H1 (cell line): Measurements from ENCODE around the gene RBM26. TPM values are rescaled to one million over a fixed set of nuclear protein-coding genes. Genes with fewer than 3 reads are reported as not detected.

Experiments
- ASH2L ChIP-seq: fragments of 200-600, 300-600 bp; sonication (generic); IDR thresholded peaks from one replicate; pipeline ENCODE4 v1.7.1; 2017; ENCODE audit warnings: low read length
- CREB1 ChIP-seq: IDR thresholded peaks from 2 replicates; pipeline ENCODE4 v1.6.1; 2012; ENCODE audit warnings: inconsistent platforms
- MAFK ChIP-seq: IDR thresholded peaks from 2 replicates; pipeline ENCODE4 v1.6.1; 2012; ENCODE audit warnings: low read depth, mild to moderate bottlenecking, improper control_type of control experiment, low read length
- PHF8 ChIP-seq: fragments of 200-600 bp; sonication (generic); conservative IDR thresholded peaks from 2 replicates; pipeline ENCODE4 v1.7.1; 2012; ENCODE audit warnings: low read depth, mild to moderate bottlenecking, inconsistent platforms, low read length, moderate library complexity
- SAP30 ChIP-seq: fragments of 300-600 bp; sonication (generic); IDR thresholded peaks from 2 replicates; pipeline ENCODE4 v1.7.1; 2012; ENCODE audit warnings: low read length, moderate library complexity, mild to moderate bottlenecking, inconsistent platforms; ENCODE audit not compliant: insufficient read depth, insufficient replicate concordance
- SIN3A ChIP-seq, 2 experiments: IDR thresholded peaks in 1 of 2; conservative IDR thresholded peaks in 1 of 2; 2 replicates each; pipeline ENCODE4 v1.6.1; 2011 to 2012; ENCODE audit warnings: low read length in 2 of 2, improper control_type of control experiment in 1 of 2, low read depth in 1 of 2, mild to moderate bottlenecking in 1 of 2
- SIRT6 ChIP-seq: IDR thresholded peaks from one replicate; pipeline ENCODE4 v1.7.1; 2012; ENCODE audit warnings: low read length, inconsistent platforms
- YY1 ChIP-seq: IDR thresholded peaks from 2 replicates; pipeline ENCODE4 v1.6.1; 2011; ENCODE audit warnings: low read depth, mild to moderate bottlenecking, low read length
- polyA plus RNA-seq, 7 experiments: library from polyadenylated mRNA; depleted of rRNA in 3 of 7; stranded (reverse) in 5 of 7; unstranded in 2 of 7; fragments of >200 nt in 5 of 7; fragments of 200-250 nt in 2 of 7; gene quantifications; 1 replicate in 5 of 7; 2 replicates in 1 of 7; 4 replicates in 1 of 7; pipeline versions ENCODE4 v1.2.1 to v1.2.3, GENCODE V29; 2011 to 2013; ENCODE audit warnings: missing spikeins in 2 of 7, mixed read lengths in 2 of 7
- total RNA-seq: library from RNA; stranded (reverse); fragmentation: NEBNext Ultra II Directional; extraction: Animal tissue kit (Norgen Biotek cat#: 25700); gene quantifications from 2 replicates; pipeline ENCODE4 v1.2.1, GENCODE V29; 2021
- TF ChIP-seq, protein P1 (sequence below): fragments of 300-600 bp; sonication (generic); IDR thresholded peaks from 2 replicates; pipeline ENCODE4 v1.7.1; 2012; ENCODE audit warnings: low read length, moderate library complexity, mild to moderate bottlenecking, inconsistent platforms; ENCODE audit not compliant: insufficient replicate concordance
- TF ChIP-seq, protein P2 (sequence below): IDR thresholded peaks from 2 replicates; pipeline ENCODE4 v1.6.1; 2012; ENCODE audit warnings: inconsistent platforms
- TF ChIP-seq, protein P3 (sequence below): IDR thresholded peaks from 2 replicates; pipeline ENCODE4 v1.6.1; 2011; ENCODE audit warnings: low read length, improper control_type of control experiment

Gene RBM26
- total and polyA plus RNA-seq, 2 of the 8 experiments (the other 6 are each of a cell fraction or from before 2014, with no cell fraction given): 20.3 to 65.5 TPM

DNA sequence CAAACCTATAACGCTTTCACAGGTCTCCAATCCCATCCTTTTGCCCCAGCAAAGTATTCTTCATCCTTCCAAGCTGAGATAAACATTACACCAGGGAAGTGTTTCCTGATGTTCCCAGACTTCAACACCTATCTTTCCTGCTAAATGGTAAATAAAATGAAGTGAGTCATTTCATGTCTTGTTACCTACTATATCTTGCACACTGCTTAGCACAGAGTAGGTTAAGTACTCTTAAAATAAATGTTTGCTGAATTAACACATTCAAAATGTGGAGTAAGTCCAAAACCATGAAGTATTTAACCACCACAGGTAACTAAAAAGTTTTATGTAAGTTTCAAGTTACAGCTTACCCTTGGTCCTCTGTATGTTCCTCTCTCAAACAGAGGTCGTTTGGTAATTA lies 3.4 kb downstream of the RBM26 start (continued):
- TF ChIP-seq, protein P1, sequence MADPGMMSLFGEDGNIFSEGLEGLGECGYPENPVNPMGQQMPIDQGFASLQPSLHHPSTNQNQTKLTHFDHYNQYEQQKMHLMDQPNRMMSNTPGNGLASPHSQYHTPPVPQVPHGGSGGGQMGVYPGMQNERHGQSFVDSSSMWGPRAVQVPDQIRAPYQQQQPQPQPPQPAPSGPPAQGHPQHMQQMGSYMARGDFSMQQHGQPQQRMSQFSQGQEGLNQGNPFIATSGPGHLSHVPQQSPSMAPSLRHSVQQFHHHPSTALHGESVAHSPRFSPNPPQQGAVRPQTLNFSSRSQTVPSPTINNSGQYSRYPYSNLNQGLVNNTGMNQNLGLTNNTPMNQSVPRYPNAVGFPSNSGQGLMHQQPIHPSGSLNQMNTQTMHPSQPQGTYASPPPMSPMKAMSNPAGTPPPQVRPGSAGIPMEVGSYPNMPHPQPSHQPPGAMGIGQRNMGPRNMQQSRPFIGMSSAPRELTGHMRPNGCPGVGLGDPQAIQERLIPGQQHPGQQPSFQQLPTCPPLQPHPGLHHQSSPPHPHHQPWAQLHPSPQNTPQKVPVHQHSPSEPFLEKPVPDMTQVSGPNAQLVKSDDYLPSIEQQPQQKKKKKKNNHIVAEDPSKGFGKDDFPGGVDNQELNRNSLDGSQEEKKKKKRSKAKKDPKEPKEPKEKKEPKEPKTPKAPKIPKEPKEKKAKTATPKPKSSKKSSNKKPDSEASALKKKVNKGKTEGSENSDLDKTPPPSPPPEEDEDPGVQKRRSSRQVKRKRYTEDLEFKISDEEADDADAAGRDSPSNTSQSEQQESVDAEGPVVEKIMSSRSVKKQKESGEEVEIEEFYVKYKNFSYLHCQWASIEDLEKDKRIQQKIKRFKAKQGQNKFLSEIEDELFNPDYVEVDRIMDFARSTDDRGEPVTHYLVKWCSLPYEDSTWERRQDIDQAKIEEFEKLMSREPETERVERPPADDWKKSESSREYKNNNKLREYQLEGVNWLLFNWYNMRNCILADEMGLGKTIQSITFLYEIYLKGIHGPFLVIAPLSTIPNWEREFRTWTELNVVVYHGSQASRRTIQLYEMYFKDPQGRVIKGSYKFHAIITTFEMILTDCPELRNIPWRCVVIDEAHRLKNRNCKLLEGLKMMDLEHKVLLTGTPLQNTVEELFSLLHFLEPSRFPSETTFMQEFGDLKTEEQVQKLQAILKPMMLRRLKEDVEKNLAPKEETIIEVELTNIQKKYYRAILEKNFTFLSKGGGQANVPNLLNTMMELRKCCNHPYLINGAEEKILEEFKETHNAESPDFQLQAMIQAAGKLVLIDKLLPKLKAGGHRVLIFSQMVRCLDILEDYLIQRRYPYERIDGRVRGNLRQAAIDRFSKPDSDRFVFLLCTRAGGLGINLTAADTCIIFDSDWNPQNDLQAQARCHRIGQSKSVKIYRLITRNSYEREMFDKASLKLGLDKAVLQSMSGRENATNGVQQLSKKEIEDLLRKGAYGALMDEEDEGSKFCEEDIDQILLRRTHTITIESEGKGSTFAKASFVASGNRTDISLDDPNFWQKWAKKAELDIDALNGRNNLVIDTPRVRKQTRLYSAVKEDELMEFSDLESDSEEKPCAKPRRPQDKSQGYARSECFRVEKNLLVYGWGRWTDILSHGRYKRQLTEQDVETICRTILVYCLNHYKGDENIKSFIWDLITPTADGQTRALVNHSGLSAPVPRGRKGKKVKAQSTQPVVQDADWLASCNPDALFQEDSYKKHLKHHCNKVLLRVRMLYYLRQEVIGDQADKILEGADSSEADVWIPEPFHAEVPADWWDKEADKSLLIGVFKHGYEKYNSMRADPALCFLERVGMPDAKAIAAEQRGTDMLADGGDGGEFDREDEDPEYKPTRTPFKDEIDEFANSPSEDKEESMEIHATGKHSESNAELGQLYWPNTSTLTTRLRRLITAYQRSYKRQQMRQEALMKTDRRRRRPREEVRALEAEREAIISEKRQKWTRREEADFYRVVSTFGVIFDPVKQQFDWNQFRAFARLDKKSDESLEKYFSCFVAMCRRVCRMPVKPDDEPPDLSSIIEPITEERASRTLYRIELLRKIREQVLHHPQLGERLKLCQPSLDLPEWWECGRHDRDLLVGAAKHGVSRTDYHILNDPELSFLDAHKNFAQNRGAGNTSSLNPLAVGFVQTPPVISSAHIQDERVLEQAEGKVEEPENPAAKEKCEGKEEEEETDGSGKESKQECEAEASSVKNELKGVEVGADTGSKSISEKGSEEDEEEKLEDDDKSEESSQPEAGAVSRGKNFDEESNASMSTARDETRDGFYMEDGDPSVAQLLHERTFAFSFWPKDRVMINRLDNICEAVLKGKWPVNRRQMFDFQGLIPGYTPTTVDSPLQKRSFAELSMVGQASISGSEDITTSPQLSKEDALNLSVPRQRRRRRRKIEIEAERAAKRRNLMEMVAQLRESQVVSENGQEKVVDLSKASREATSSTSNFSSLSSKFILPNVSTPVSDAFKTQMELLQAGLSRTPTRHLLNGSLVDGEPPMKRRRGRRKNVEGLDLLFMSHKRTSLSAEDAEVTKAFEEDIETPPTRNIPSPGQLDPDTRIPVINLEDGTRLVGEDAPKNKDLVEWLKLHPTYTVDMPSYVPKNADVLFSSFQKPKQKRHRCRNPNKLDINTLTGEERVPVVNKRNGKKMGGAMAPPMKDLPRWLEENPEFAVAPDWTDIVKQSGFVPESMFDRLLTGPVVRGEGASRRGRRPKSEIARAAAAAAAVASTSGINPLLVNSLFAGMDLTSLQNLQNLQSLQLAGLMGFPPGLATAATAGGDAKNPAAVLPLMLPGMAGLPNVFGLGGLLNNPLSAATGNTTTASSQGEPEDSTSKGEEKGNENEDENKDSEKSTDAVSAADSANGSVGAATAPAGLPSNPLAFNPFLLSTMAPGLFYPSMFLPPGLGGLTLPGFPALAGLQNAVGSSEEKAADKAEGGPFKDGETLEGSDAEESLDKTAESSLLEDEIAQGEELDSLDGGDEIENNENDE: no peak
- TF ChIP-seq YY1 (no peak), CREB1 (no peak), SIRT6 (no peak), ASH2L (no peak), SIN3A (conservative IDR thresholded peaks at IDR 0.05 in 1 of 2, IDR thresholded peaks at IDR 0.05 in 1 of 2; ENCODE audit: low read depth in 1 of 2, low read length in 2 of 2) (no peak), MAFK (no peak), SAP30 (no peak), PHF8 (no peak)
- TF ChIP-seq, protein P2, sequence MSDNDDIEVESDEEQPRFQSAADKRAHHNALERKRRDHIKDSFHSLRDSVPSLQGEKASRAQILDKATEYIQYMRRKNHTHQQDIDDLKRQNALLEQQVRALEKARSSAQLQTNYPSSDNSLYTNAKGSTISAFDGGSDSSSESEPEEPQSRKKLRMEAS: no peak
- TF ChIP-seq, protein P3, sequence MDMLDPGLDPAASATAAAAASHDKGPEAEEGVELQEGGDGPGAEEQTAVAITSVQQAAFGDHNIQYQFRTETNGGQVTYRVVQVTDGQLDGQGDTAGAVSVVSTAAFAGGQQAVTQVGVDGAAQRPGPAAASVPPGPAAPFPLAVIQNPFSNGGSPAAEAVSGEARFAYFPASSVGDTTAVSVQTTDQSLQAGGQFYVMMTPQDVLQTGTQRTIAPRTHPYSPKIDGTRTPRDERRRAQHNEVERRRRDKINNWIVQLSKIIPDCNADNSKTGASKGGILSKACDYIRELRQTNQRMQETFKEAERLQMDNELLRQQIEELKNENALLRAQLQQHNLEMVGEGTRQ: no peak
